B cell (primary cell): ENCODE results near the gene IFT122.

Source experiments
- EZH2 ChIP-seq: IDR thresholded peaks from 2 replicates; pipeline ENCODE4 v1.6.1; 2012; ENCODE audit warnings: borderline replicate concordance, low read depth, mild to moderate bottlenecking, moderate library complexity, low read length; ENCODE audit not compliant: insufficient read depth, poor library complexity, severe bottlenecking
- TF ChIP-seq, protein P1 (sequence below): fragments of 200-600 bp; IDR thresholded peaks from one replicate; pipeline ENCODE4 v1.8.0; 2022; ENCODE audit warnings: antibody characterized with exemption, mild to moderate bottlenecking

- TF ChIP-seq, protein P1, sequence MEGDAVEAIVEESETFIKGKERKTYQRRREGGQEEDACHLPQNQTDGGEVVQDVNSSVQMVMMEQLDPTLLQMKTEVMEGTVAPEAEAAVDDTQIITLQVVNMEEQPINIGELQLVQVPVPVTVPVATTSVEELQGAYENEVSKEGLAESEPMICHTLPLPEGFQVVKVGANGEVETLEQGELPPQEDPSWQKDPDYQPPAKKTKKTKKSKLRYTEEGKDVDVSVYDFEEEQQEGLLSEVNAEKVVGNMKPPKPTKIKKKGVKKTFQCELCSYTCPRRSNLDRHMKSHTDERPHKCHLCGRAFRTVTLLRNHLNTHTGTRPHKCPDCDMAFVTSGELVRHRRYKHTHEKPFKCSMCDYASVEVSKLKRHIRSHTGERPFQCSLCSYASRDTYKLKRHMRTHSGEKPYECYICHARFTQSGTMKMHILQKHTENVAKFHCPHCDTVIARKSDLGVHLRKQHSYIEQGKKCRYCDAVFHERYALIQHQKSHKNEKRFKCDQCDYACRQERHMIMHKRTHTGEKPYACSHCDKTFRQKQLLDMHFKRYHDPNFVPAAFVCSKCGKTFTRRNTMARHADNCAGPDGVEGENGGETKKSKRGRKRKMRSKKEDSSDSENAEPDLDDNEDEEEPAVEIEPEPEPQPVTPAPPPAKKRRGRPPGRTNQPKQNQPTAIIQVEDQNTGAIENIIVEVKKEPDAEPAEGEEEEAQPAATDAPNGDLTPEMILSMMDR: no peak
- TF ChIP-seq EZH2: no peak
Measured at GRCh38 chr3:129543156-129543790, 103.2 kb downstream of the IFT122 start, which contains the start of gene H1-8.
